Common myeloid progenitor, CD34-positive (primary cell): ENCODE data around the gene FBXW9.

Experiments
- CTCF ChIA-PET: fragments of 350-600 bp; sonication (Branson Sonifier 250); formaldehyde crosslinking; loops from one replicate; lab custom pipeline; 2021; ENCODE audit warnings: antibody characterized with exemption; lab: Charles Lee
- POLR2A ChIA-PET: fragments of 350-600 bp; sonication (Branson Sonifier 250); formaldehyde crosslinking; loops from one replicate; lab custom pipeline; 2021; ENCODE audit warnings: antibody characterized with exemption; lab: Charles Lee
- DNase-seq, 3 donors: peaks; one replicate each; pipeline versions ENCODE4 v3.0.0 to v3.0.0-alpha.2; 2013
- H3K27ac ChIP-seq, 2 experiments: 1 replicate in 1 of 2; 2 replicates in 1 of 2; pipeline ENCODE4 v1.7.0; 2013; ENCODE audit warnings: inconsistent platforms in 2 of 2, low read length in 2 of 2, mild to moderate bottlenecking in 2 of 2, low read depth in 1 of 2, moderate library complexity in 1 of 2; ENCODE audit not compliant: severe bottlenecking in 2 of 2, insufficient read depth in 1 of 2, poor library complexity in 1 of 2
- H3K27me3 ChIP-seq, 5 experiments: replicated peaks in 2 of 5; 1 replicate in 3 of 5; 2 replicates in 2 of 5; pipeline versions ENCODE4 v1.6.1 to v1.7.0; 2013; ENCODE audit warnings: low read length in 4 of 5, mild to moderate bottlenecking in 2 of 5, moderate library complexity in 2 of 5, inconsistent platforms in 1 of 5; ENCODE audit not compliant: insufficient read depth in 5 of 5, control insufficient read depth in 4 of 5
- H3K36me3 ChIP-seq, 4 experiments: 1 replicate in 2 of 4; 2 replicates in 2 of 4; pipeline versions ENCODE4 v1.6.1 to v1.7.0; 2013; ENCODE audit warnings: low read length in 3 of 4, control low read depth in 1 of 4, mild to moderate bottlenecking in 1 of 4; ENCODE audit not compliant: control insufficient read depth in 4 of 4, insufficient read depth in 4 of 4
- H3K4me1 ChIP-seq, 4 experiments: 1 replicate in 3 of 4; 2 replicates in 1 of 4; pipeline versions ENCODE4 v1.6.1 to v1.7.1; 2013; ENCODE audit warnings: low read length in 3 of 4, mild to moderate bottlenecking in 3 of 4, control low read depth in 1 of 4, inconsistent platforms in 1 of 4, moderate library complexity in 1 of 4; ENCODE audit not compliant: control insufficient read depth in 4 of 4, insufficient read depth in 4 of 4; ENCODE audit errors: control extremely low read depth in 1 of 4
- H3K4me3 ChIP-seq, 7 experiments: 1 replicate in 4 of 7; 2 replicates in 3 of 7; pipeline versions ENCODE4 v1.5.1 to v1.7.0; 2013; ENCODE audit warnings: mild to moderate bottlenecking in 7 of 7, low read length in 6 of 7, moderate library complexity in 6 of 7, inconsistent platforms in 2 of 7, low read depth in 2 of 7, control low read depth in 1 of 7; ENCODE audit not compliant: insufficient read depth in 4 of 7, control insufficient read depth in 1 of 7; ENCODE audit errors: extremely low read depth in 1 of 7
- H3K9me3 ChIP-seq, 5 experiments: 1 replicate in 4 of 5; 2 replicates in 1 of 5; pipeline versions ENCODE4 v1.6.1 to v1.7.1; 2013; ENCODE audit warnings: low read length in 4 of 5, mild to moderate bottlenecking in 2 of 5, inconsistent platforms in 1 of 5, low read depth in 1 of 5, moderate library complexity in 1 of 5; ENCODE audit not compliant: control insufficient read depth in 4 of 5, insufficient read depth in 2 of 5; ENCODE audit errors: control extremely low read depth in 1 of 5
- WGBS: methylation state at CpG from one replicate; pipeline ENCODE4 v1.1.5; 2013; ENCODE audit not compliant: insufficient coverage; 5-methylcytosine and 5-hydroxymethylcytosine counted together

FBXW9 gene

DNA sequence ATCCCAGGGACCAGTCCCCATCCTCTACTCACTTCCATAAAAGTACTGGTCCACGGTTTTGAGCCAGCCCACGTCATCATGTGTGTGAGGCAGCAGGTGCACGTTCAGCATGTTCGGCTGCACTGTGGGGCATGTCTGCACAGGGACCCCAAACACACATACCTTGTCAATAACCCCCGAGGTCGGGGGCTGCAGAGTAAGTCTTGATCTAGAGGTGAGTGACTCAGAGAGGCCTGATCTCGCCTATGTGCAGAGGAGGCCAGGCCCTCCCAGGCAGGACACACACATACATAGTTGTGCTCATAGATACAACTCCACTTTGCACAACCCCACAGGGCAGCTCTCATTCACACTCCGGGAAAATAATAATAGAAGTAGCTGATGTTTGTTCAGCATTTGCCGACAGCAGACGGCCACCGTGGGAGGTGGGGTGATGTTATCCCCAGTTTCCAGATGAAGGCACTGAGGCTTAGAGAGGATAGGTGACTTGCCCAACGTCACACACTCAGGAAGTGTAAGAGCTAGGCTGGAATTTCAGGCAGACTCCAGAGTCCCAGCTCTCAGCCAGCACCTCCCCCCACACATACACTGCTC is 30.7 kb downstream of the FBXW9 start:
- Histone ChIP-seq H3K9me3 (no peaks in the 10 kb centered on the region), H3K36me3 (peaks cover 7 to 38% (median 23%) of the 10 kb centered on the region in 4 experiments), H3K4me1 (peaks cover 4 to 55% (median 48%) of the 10 kb centered on the region in 4 experiments), H3K27ac (peak overlapping the region; percentile 68 to 88), H3K4me3 (peak overlapping the region; percentile 55 to 95 (median 82)), H3K27me3 (no peaks in the 10 kb centered on the region)
- 39% methylated on average over 11 of the region's 12 CpGs for WGBS
- peak in 2 of 3 donors; percentile 34 to 49 for DNase-seq
- CTCF ChIA-PET, result interaction anchor here (0.9 to 2.1 kb wide), 3 partner anchors 8 to 26 kb away, joined by 4 to 7 read pairs (median 7); no protein-coding TSS in a partner anchor
- POLR2A ChIA-PET, result interaction anchor here (0.6 to 2.1 kb wide), 4 partner anchors 18 to 506 kb away, joined by 3 to 8 read pairs (median 4); no protein-coding TSS in a partner anchor

DNA sequence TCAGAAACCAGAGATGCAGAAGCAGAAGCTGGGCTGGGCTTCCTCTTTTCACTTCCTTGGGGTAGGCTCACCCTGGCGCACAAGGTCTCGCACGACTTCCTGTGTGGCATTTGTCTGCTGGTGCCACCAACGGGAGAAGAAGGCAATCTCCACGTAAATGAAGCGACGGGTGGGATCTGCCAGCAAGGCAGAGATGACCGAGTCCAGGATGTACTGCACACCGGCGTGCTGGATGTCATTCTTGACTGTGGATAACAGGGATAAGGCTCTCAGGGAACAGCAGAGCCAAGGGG is 31.2 kb downstream of the FBXW9 start:
- H3K9me3 ChIP-seq, result no peaks in the 10 kb centered on the region
- peaks cover 7 to 41% (median 24%) of the 10 kb centered on the region in 4 experiments for H3K36me3 ChIP-seq
- DNase-seq, result peak; percentile 85 to 96 (median 94)
- ChIA-PET POLR2A (interaction anchor here (0.9 to 2.1 kb wide), 2 partner anchors 17 to 25 kb away, joined by 3 to 8 read pairs; no protein-coding TSS in a partner anchor), CTCF (interaction anchor here (0.9 to 1.7 kb wide), 2 partner anchors 9 to 25 kb away, joined by 4 to 7 read pairs; no protein-coding TSS in a partner anchor)
- H3K27ac ChIP-seq, result peak overlapping the region in 1 of 2 experiments; percentile 15
- peaks cover 4 to 50% (median 43%) of the 10 kb centered on the region in 4 experiments for H3K4me1 ChIP-seq
- H3K4me3 ChIP-seq, result peak overlapping the region in 6 of 7 experiments; percentile 79 to 95 (median 84)
- 6% methylated on average over 9 of the region's 10 CpGs for WGBS
- no peaks in the 10 kb centered on the region for H3K27me3 ChIP-seq

DNA sequence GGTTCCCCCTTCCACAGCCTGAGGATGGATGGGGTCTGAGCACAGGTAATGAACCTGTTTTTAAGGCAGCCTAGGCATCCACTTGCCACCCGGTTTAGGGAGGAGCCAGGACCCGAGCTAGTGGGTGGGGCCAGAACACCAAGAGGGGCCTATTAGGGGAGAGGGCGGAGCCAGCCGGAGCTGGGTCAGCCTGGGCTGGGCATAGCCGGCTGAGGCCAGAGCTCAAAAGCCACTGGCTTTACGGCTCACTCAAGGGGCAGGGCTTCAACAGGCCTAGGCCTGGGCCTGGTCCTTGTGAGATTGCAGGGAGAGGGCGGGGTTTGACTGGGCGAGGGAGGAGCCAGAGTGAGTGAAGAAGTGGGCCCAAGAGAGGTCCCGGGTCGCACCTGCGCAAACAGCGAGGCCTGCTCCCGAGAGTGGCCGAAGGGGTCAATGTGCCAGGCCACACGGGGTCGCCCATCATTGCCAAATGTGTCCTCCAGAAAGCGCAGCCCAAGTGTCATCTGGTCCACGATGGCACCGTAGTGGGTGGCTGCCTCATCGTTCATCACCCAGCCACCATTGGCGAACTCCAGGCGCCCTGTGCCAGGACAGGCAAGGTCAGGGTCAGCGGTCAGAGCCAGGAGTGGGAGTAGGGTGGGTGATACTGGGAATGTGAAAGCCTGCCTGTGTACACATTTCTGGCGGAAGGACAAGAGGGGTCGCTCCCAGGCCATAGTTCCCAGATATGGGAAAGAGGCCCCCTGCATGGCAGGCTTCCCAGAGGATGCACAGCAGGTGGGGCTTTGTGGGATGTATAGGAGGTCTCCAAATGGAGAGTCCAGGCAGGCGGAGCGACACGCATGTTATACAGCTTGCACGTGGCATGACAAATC is 31.8 kb downstream of the FBXW9 start:
- H3K27me3 ChIP-seq, result no peaks in the 10 kb centered on the region
- ChIA-PET CTCF (interaction anchor here (0.9 to 1.7 kb wide), 6 partner anchors 9 to 47 kb away, joined by 3 to 7 read pairs (median 4); no protein-coding TSS in a partner anchor), POLR2A (interaction anchor here (0.9 to 2.1 kb wide), 2 partner anchors 16 to 24 kb away, joined by 3 to 8 read pairs; no protein-coding TSS in a partner anchor)
- peaks cover 10 to 46% (median 26%) of the 10 kb centered on the region in 4 experiments for H3K36me3 ChIP-seq
- DNase-seq, result peak in 1 of 3 donors; percentile 9
- peak overlapping the region in 2 of 7 experiments; percentile 87 to 93 for H3K4me3 ChIP-seq
- no peaks in the 10 kb centered on the region for H3K9me3 ChIP-seq
- peaks cover 4 to 45% (median 39%) of the 10 kb centered on the region in 4 experiments for H3K4me1 ChIP-seq
- 82% methylated on average over 29 of the region's 29 CpGs for WGBS
- H3K27ac ChIP-seq, result no peak overlapping the region

DNA sequence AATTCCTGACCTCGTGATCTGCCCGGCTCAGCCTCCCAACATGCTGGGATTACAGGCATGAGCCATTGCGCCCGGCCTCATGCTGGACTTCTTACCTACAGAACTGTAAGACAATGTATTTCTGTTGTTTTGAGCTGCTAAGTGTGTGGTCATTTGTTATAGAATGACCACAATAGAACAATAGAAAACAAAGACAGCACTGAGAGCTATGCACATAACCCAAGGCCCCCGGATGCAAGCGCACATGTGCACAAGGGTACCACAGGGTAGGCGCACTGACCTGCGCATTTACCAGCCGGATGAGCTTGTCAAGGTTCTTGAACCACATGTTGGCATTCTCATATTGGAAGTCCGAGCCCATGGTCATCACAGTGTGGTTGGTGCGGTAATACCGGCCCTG is 35.5 kb downstream of the FBXW9 start:
- POLR2A ChIA-PET, result no interaction called here
- no peak overlapping the region for H3K4me3 ChIP-seq

DNA sequence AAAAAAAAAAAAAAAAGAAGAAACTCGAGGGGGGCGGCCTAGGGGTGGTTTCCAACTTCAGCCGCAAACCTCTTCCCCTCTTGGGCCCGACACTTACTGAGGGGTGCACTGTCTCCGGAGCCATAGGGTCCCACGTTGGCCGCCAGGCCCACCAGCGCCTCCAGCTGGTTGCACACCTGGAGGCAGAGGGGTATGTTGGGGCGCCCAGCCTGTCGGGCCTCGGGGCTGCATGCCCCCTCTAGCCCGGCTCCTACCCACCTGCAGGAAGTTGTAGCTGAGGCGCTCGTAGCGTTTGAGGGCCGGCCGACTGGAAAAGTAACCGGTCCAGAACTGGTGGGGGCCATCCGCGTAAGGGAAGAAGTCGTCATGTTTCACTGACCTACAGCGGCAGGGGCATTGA is 38.5 kb downstream of the FBXW9 start:
- WGBS, result 95% methylated on average over 17 of the region's 22 CpGs
- ChIA-PET POLR2A (no interaction called here), CTCF (interaction anchor here (0.6 to 3.6 kb wide), 2 partner anchors 14 to 50 kb away, joined by 4 to 11 read pairs; no protein-coding TSS in a partner anchor)
- Histone ChIP-seq H3K27me3 (no peaks in the 10 kb centered on the region), H3K9me3 (no peaks in the 10 kb centered on the region), H3K27ac (no peak overlapping the region), H3K4me3 (no peak overlapping the region), H3K36me3 (peaks cover 16 to 70% (median 36%) of the 10 kb centered on the region in 4 experiments), H3K4me1 (no peaks in the 10 kb centered on the region)
- DNase-seq, result no peak

More for the DNA sequence above, 35.5 kb downstream of the FBXW9 start:
- H3K27ac ChIP-seq, result no peak overlapping the region
- WGBS, result 88% methylated on average over 8 of the region's 12 CpGs
- no peak for DNase-seq
- peaks cover 0 to 18% (median 17%) of the 10 kb centered on the region in 4 experiments for H3K4me1 ChIP-seq
- H3K27me3 ChIP-seq, result no peaks in the 10 kb centered on the region
- CTCF ChIA-PET, result interaction anchor here (3.6 kb wide), 1 partner anchor 11 kb away, joined by 11 read pairs; no protein-coding TSS in a partner anchor
- no peaks in the 10 kb centered on the region for H3K9me3 ChIP-seq
- H3K36me3 ChIP-seq, result peaks cover 10 to 72% (median 38%) of the 10 kb centered on the region in 4 experiments

DNA sequence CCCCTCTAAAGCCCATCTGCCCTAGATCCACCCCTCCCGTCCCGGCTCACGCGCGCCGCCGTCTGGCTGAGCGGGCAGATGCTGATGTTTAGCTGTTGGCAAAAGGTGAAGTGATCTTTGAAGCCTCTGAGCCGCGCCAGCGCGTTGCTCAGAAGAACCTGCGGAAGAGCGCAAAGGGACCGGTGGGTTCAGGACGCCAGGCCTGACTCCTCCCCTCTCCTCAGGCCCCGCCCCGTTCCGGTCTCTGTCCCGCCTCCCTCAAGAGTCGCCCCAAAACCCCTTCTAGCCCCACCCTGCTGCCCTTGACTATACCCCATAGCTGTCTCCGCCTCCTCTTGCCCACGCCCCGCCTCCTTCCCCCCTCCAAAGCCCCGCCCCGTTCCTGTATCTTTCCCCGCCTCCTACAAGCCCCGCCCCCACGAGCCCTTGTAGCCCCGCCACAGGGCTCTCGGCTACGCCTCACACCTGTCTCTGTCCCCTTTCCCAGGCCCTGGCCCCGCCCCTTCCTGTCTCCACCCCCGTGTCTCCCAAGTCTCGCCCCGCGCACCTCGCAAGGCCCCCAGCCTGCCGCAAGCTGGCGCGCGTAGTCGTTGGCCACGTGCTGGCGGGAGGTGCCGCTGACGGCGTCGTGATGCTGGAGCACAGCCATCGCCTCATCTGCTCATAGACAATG is 39.4 kb downstream of the FBXW9 start:
- Histone ChIP-seq H3K27me3 (no peaks in the 10 kb centered on the region), H3K9me3 (no peaks in the 10 kb centered on the region), H3K4me3 (no peak overlapping the region), H3K27ac (no peak overlapping the region), H3K4me1 (no peaks in the 10 kb centered on the region), H3K36me3 (peaks cover 16 to 69% (median 36%) of the 10 kb centered on the region in 4 experiments)
- 97% methylated on average over 42 of the region's 50 CpGs for WGBS
- POLR2A ChIA-PET, result no interaction called here
- DNase-seq, result peak in 1 of 3 donors; percentile 28
- CTCF ChIA-PET, result interaction anchor here (0.6 kb wide), 1 partner anchor 49 kb away, joined by 4 read pairs; no protein-coding TSS in a partner anchor
